ENCODE data around the gene TMEM229B.

DNA sequence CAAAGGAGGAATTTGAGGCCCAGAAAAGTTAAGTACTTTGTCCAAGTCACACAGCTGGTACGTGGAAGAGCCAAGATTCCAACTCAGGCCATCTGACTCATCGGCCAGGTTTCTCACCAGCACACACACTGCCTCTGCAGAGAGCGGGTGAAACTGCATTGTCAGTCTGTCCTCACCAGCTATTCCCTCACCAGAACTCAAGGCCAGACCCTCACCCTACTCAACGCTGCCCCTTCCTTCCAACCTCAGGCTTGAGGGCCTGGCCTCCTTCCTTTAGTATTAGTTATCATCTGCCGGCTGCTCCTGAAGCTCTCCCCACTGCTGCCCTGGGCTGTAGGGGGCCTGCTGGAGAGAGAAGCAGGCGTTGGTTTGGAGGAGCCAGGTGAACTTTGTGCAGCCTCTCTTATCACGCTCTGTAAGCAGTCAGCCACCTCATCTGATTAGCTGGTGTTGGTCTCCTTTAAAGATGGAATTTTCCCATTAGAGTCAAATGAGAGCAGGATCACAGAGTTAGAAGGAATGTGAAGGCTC is 60.0 kb downstream of the TMEM229B start:
- TF ChIP-seq, protein P1, sequence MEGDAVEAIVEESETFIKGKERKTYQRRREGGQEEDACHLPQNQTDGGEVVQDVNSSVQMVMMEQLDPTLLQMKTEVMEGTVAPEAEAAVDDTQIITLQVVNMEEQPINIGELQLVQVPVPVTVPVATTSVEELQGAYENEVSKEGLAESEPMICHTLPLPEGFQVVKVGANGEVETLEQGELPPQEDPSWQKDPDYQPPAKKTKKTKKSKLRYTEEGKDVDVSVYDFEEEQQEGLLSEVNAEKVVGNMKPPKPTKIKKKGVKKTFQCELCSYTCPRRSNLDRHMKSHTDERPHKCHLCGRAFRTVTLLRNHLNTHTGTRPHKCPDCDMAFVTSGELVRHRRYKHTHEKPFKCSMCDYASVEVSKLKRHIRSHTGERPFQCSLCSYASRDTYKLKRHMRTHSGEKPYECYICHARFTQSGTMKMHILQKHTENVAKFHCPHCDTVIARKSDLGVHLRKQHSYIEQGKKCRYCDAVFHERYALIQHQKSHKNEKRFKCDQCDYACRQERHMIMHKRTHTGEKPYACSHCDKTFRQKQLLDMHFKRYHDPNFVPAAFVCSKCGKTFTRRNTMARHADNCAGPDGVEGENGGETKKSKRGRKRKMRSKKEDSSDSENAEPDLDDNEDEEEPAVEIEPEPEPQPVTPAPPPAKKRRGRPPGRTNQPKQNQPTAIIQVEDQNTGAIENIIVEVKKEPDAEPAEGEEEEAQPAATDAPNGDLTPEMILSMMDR (IDR thresholded peaks at IDR 0.05): no peak
- TF ChIP-seq POLR2A (IDR thresholded peaks at IDR 0.05): no peak

Measured in right lobe of liver (tissue), 4 donors.